22Rv1 (cell line): Measurements from ENCODE around the gene MOV10L1.
"Not testable (repeated sequence)": the region's sequence is repeated elsewhere in the genome, so short reads cannot be mapped to it uniquely, and the experiment has no call there.

Experiments
- H3K27ac ChIP-seq: fragments of 450-650 bp; 2 replicates; pipeline ENCODE4 v1.5.1; 2017
- ZFX ChIP-seq: fragments of 450-650 bp; IDR thresholded peaks from 2 replicates; pipeline ENCODE4 v1.6.1; 2017; ENCODE audit warnings: antibody characterized with exemption, borderline replicate concordance
- TF ChIP-seq, protein P1 (sequence below): fragments of 450-650 bp; IDR thresholded peaks from 2 replicates; pipeline ENCODE4 v1.5.1; 2017; ENCODE audit warnings: mild to moderate bottlenecking

MOV10L1 gene

GRCh38 chr22:50082197-50082715 lies 7.5 kb upstream of the MOV10L1 start:
- TF ChIP-seq, protein P1, sequence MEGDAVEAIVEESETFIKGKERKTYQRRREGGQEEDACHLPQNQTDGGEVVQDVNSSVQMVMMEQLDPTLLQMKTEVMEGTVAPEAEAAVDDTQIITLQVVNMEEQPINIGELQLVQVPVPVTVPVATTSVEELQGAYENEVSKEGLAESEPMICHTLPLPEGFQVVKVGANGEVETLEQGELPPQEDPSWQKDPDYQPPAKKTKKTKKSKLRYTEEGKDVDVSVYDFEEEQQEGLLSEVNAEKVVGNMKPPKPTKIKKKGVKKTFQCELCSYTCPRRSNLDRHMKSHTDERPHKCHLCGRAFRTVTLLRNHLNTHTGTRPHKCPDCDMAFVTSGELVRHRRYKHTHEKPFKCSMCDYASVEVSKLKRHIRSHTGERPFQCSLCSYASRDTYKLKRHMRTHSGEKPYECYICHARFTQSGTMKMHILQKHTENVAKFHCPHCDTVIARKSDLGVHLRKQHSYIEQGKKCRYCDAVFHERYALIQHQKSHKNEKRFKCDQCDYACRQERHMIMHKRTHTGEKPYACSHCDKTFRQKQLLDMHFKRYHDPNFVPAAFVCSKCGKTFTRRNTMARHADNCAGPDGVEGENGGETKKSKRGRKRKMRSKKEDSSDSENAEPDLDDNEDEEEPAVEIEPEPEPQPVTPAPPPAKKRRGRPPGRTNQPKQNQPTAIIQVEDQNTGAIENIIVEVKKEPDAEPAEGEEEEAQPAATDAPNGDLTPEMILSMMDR: no peak
- TF ChIP-seq ZFX: no peak

GRCh38 chr22:50082961-50083461 lies 6.8 kb upstream of the MOV10L1 start:
- TF ChIP-seq, protein P1: no peak
- TF ChIP-seq ZFX: no peak
- no peak overlapping the region for H3K27ac ChIP-seq

More at GRCh38 chr22:50082197-50082715, 7.5 kb upstream of the MOV10L1 start:
- H3K27ac ChIP-seq: no peak overlapping the region

GRCh38 chr22:50083462-50084079 lies 6.2 kb upstream of the MOV10L1 start:
- no peak overlapping the region for H3K27ac ChIP-seq
- TF ChIP-seq, protein P1: no peak
- TF ChIP-seq ZFX: no peak

DNA sequence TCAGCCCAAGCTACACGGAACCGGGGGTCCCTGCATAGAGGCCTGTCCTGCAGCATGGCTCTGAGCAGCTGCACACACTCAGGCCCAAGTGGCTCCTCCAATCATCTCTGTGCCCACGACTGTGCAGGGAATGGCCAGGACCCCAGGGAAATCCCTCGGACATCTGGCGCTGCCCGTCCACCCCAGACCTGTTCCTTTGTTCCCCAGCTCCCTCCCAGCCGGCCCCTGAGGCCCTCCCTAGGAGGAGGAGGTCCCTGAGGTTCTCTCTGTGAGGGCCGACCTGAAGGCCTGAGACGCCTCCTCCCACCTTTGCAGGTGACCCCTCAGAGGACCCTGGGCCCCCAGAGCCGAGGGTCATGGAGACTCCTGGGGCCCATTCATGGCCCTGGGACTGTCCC lies 5.7 kb upstream of the MOV10L1 start:
- no peak for TF ChIP-seq ZFX
- TF ChIP-seq, protein P1: no peak
- H3K27ac ChIP-seq: no peak overlapping the region

GRCh38 chr22:50084614-50085021 lies 5.2 kb upstream of the MOV10L1 start:
- no peak overlapping the region for H3K27ac ChIP-seq

GRCh38 chr22:50085211-50085972 lies 4.4 kb upstream of the MOV10L1 start, which contains the start of gene MLC1:
Gene MLC1, minus strand, starts transcription at chr22:50085426. Its CDS starts 524 bp downstream, at chr22:50084902.
- TF ChIP-seq, protein P1: no peak
- TF ChIP-seq ZFX: no peak
- no peak within 1 kb of the TSS for H3K27ac ChIP-seq

More at GRCh38 chr22:50084614-50085021, 5.2 kb upstream of the MOV10L1 start:
- TF ChIP-seq, protein P1: no peak
- TF ChIP-seq ZFX: no peak

- no peak for TF ChIP-seq ZFX
- TF ChIP-seq, protein P1: no peak
- H3K27ac ChIP-seq: no peak overlapping the region
Observed at GRCh38 chr22:50086526-50086925, 3.3 kb upstream of the MOV10L1 start.

GRCh38 chr22:50086975-50087374 lies 2.8 kb upstream of the MOV10L1 start:
- not testable (repeated sequence) for H3K27ac ChIP-seq
